NCI-H2107 treated with DMSO at 0.1 percent for 48 hours (cell line): ENCODE data around the gene MIOX.
"Not testable (repeated sequence)": the region's sequence is repeated elsewhere in the genome, so short reads cannot be mapped to it uniquely, and the experiment has no call there.

Experiments used
- DNase-seq: peaks from one replicate; lab custom pipeline; 2025; ENCODE audit not compliant: unreplicated experiment; lab: John Stamatoyannopoulos, UW

MIOX gene

DNA sequence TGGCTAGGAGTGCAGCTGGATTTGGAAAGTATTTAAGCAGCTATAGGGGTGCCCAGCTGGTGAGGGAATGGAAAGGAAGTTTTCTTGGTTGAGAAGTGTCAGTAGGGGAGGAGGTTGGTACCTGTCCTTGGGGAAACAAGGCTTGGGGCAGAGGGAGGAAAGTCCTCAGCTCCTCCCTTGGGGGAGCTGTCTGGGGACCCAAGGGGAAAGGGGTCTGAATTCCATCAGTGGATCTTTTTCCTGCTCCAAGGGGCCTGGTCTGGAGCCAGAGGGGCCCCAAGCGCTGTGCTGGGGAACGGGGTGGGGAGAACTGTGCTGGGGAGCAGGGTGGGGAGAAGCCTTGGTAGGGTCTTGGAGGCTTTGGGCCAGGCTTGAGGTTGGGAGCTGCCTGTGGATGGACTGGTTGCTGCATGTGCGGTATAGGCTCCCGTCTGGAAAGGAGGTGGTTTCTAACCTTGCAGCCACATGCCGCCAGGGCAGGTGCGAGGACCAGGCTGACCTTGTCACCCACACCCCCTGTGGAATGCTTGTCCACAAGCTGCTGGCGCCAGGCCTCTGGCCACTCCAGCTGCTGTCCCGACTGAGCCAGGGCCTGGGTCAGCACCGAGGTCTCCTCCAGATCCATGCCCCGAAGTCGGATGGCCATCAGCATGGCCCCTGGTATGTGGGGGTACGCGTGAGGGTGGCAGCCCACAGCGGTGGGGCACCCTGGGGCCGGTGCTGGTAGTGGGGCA, 42.2 kb downstream of the MIOX start:
- no peak for DNase-seq

- DNase-seq = no peak
Observed at GRCh38 chr22:50529416-50529896, 42.8 kb downstream of the MIOX start.

DNA sequence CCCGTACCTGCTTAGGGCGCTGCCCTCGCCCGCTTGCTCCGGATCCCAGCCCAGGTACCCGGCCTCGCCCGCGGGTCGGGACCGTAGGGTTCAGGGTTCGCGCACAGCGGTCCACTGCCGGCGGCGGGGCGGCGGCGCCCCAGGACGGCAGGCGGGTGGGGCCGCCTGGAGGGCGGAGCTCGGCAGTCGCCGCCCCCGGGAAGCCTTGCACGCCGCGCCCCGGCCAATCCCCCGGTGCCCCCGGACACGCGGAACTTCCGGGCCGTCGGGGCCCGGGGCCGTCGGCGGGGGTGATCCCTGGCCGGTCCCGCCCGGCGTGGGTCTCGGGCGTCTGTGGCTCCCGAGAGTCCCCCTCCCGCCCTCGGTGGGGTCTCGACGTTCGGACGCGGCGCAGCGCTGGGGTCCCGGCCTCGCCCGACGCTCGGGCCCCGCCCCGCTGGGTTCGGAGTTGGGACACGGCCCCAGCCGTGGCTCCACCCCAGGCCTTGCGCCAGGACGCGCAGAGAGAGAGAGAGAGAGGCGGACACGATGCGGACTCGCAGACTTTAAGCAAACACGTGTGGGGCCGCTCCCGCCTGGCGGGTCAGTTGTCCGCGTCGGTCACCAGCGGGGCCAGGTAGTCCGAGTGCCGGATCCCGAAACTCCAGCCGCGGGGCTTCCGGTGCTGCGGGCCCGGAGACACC, 43.4 kb downstream of the MIOX start, which contains the start of gene TYMP:
Gene TYMP (minus strand): TSS at position 116 of the 683 bp plus-strand sequence. CDS start 303 bp downstream, outside the sequence.
- DNase-seq = no peak

DNA sequence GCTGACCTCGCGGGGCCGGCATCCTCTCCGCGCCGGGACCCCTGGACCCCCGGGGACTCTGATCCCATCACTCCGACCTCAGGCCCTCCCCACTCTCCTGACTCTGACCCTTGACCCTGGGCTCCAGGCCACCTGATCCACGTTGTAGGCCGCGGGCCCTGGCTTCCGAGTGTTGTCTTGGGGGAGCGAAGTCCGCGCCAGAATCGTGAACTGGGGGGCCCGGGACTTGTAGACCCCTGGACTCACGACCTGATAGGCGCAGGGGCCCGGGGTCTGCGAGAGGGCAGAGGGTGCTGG, 43.9 kb downstream of the MIOX start:
- DNase-seq = no peak

DNA sequence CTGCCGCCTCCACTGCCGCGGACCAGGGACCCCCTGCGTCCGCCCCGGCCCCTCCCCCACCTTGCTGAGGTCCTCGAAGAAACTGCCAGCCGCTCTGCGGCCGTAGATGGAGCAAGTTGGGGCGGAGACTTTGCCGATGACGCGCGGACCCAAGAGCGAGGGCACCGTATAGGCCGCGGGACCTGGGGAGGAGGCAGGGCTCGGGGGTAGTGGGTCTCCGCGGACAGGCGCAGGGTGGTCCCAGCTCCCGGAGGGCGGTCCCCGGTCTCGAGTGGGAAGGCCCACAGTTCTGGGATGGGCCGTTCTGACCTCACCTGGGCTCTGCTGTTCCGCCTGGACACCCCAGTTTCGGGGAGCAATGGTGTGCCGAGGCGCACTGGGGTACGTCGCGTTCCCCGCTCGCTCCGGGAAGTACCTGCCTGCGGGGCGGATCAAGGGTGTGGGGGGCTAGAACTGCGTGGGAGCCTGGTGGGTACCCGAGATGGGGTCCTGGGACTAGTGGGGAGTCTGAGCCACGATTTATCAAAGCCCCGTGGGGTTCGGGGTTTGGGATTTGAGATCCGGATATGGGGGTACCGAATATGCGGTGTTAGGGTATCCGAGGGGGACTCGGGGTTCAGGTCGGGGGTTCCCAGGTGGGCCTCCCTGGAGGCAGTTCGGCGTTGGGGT, 44.4 kb downstream of the MIOX start:
- DNase-seq = no peak

GRCh38 chr22:50531546-50531961, 44.9 kb downstream of the MIOX start:
- no peak for DNase-seq

GRCh38 chr22:50531962-50532674, 45.5 kb downstream of the MIOX start:
- no peak for DNase-seq

DNA sequence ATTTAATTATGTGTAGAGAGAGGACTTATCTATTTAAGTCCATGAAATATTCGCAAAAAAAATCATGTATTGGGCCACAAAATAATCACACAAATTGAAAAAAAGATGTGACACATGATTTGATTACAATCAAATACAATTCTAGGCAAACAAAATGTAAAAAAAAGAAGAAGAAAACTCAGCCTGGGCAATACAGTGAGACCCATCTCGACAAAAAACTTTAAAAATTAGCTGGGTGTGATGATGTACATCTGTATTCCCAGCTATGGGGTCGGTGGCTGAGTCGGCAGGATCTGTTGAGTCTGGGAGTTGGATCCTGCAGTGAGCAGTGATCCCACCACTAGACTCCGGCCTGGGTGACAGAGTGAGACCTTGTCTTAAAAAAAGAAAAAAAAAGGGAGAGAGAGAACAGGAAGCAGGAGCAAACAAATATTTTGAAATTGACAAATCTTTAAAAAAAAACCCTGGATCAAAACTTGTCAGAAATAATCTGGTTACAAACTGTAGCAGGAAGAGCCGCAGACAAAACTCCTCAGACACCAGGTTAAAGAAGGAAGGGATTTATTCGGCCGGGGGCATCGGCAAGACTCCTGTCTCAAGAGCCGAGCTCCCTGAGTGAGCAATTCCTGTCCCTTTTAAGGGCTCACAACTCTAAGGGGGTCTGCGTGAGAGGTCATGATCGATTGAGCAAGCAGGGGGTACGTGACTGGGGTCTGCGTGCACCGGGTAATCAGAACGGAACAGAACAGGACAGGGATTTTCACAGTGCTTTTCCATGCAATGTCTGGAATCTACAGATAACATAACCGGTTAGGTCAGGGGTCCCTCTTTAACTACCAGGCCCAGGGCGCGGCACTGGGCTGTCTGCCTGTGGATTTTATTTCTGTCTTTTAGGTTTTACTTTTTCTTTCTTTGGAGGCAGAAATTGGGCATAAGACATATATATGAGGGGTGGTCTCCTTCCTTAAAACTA, 46.5 kb downstream of the MIOX start:
- no peak for DNase-seq

GRCh38 chr22:50533856-50534711, 47.4 kb downstream of the MIOX start:
- not testable (repeated sequence) for DNase-seq

- no peak for DNase-seq
Observed at GRCh38 chr22:50535113-50535512, 48.5 kb downstream of the MIOX start.

GRCh38 chr22:50536226-50536625, 49.6 kb downstream of the MIOX start:
- no peak for DNase-seq

GRCh38 chr22:50537765-50538164, 51.1 kb downstream of the MIOX start:
- DNase-seq = no peak
